Testis (tissue), 5 donors: ENCODE results near the gene MYOCD. TPM values are rescaled to one million over a fixed set of nuclear protein-coding genes. Genes with fewer than 3 reads are reported as not detected.
A peak's percentile ranks its signal among the peaks of the same experiment; 100 is the strongest.

Source experiments
- DNase-seq: peaks from one replicate; pipeline ENCODE4 v3.0.0-alpha.2; 2019
- H3K27ac ChIP-seq, 2 donors: fragments of 200-600 bp; sonication (generic); one replicate each; pipeline ENCODE4 v1.5.1; 2019
- H3K27me3 ChIP-seq: fragments of 200-600 bp; sonication (generic); one replicate; pipeline ENCODE4 v1.5.1; 2019
- H3K36me3 ChIP-seq: fragments of 200-600 bp; sonication (generic); one replicate; pipeline ENCODE4 v1.5.1; 2017; ENCODE audit warnings: low read depth; ENCODE audit errors: missing control alignments
- H3K4me1 ChIP-seq: fragments of 200-600 bp; sonication (generic); one replicate; pipeline ENCODE4 v1.5.1; 2019
- H3K4me3 ChIP-seq, 2 donors: fragments of 200-600 bp; sonication (generic); one replicate each; pipeline ENCODE4 v1.5.1; 2017 to 2019
- H3K9me3 ChIP-seq: fragments of 200-600 bp; sonication (generic); one replicate; pipeline ENCODE4 v1.5.1; 2017
- CTCF ChIP-seq, 3 experiments: fragments of 450-650 bp in 2 of 3; fragments of 200-600 bp in 1 of 3; sonication (generic) in 1 of 3; IDR thresholded peaks; one replicate each; pipeline ENCODE4 v1.5.1; 2016 to 2019; ENCODE audit warnings: antibody characterized with exemption in 3 of 3, mild to moderate bottlenecking in 2 of 3, moderate library complexity in 1 of 3
- POLR2A ChIP-seq: fragments of 450-650 bp; IDR thresholded peaks from one replicate; pipeline ENCODE4 v1.6.1; 2017; ENCODE audit warnings: antibody characterized with exemption, mild to moderate bottlenecking, moderate library complexity
- WGBS, 2 donors: methylation state at CpG; one replicate each; pipeline ENCODE4 v1.1.5; 2018; 5-methylcytosine and 5-hydroxymethylcytosine counted together
- intact Hi-C: fragments of 100-400 bp; cut with DNase I; formaldehyde crosslinking; loops from one replicate; pipeline ENCODE4 v1.15.1; 2023; ENCODE audit warnings: low total_unique reads
- long read RNA-seq, 2 donors: transcript quantifications; one replicate each; lab custom pipeline, GENCODE V29; 2026
- polyA plus RNA-seq: library from polyadenylated mRNA; stranded (reverse); fragments of 350-450 nt; fragmentation: Illumina TruSeq; extraction: RNeasy Lipid Tissue Mini Kit (QIAGEN cat#74804); gene quantifications from one replicate; pipeline ENCODE4 v1.2.3, GENCODE V29; 2014; ENCODE audit warnings: low read depth, low replicate concordance; ENCODE audit not compliant: insufficient read depth
- total RNA-seq, 2 donors: library from RNA; depleted of rRNA; stranded (reverse); fragments of >200 nt; gene quantifications; one replicate each; pipeline ENCODE4 v1.2.3, GENCODE V29; 2016

Gene MYOCD
- total RNA-seq: 10 to 100 TPM in 1 of 2 donors, 1 to 10 TPM in 1; 7.6 to 13.3 TPM
- 7.3 TPM for polyA plus RNA-seq
- long read RNA-seq, donor 1, partial matches to known transcripts: 0 of 1 reads
- long read RNA-seq, donor 1, other reads (novel, unspliced or antisense): 0 of 1 reads
- long read RNA-seq, donor 2, full-length matches to known transcripts: 1 of 7 reads
- long read RNA-seq, donor 2, partial matches to known transcripts: 6 of 7 reads
- long read RNA-seq, donor 2, other reads (novel, unspliced or antisense): 0 of 7 reads

GRCh38 chr17:12665263-12666210 lies at the start of gene MYOCD:
TSS of gene MYOCD (plus strand) at chr17:12665890. CDS start at chr17:12666189, 299 bp downstream.
- 1% methylated on average over 28 to 77 of the region's 78 CpGs for WGBS, 2 donors
- Histone ChIP-seq H3K27me3 (no peaks in the 10 kb centered on the region), H3K36me3 (no peaks in the 10 kb centered on the region), H3K27ac (peak within 1 kb of the TSS; percentile 28 to 89), H3K4me1 (peaks cover 5% of the 10 kb centered on the region), H3K4me3 (peak within 1 kb of the TSS; percentile 60 to 65), H3K9me3 (no peaks in the 10 kb centered on the region)
- DNase-seq: peak; percentile 40
- no peak for TF ChIP-seq CTCF (IDR thresholded peaks at IDR 0.05)
- intact Hi-C loops: loop anchor here (10.0 kb wide), 1 partner anchor 411 kb away; no protein-coding TSS in a partner anchor

- TF ChIP-seq CTCF (IDR thresholded peaks at IDR 0.05): no peak
- DNase-seq: no peak
- Histone ChIP-seq H3K36me3 (no peaks in the 10 kb centered on the region), H3K4me1 (no peaks in the 10 kb centered on the region), H3K4me3 (no peak overlapping the region), H3K27ac (no peak overlapping the region), H3K27me3 (no peaks in the 10 kb centered on the region), H3K9me3 (no peaks in the 10 kb centered on the region)
- intact Hi-C loops: no loop called here
- 96 to 98% methylated on average over 2 of the region's 2 CpGs for WGBS, 2 donors
Measured at GRCh38 chr17:12616161-12616560, 49.5 kb upstream of the MYOCD start.

GRCh38 chr17:12618557-12618956 lies 47.1 kb upstream of the MYOCD start:
- Histone ChIP-seq H3K27ac (no peak overlapping the region), H3K27me3 (no peaks in the 10 kb centered on the region), H3K9me3 (no peaks in the 10 kb centered on the region), H3K4me1 (peaks cover 10% of the 10 kb centered on the region), H3K36me3 (no peaks in the 10 kb centered on the region), H3K4me3 (no peak overlapping the region)
- intact Hi-C loops: no loop called here
- 91 to 95% methylated on average over 2 of the region's 2 CpGs for WGBS, 2 donors
- DNase-seq: no peak
- TF ChIP-seq POLR2A: no peak
- no peak for TF ChIP-seq CTCF (IDR thresholded peaks at IDR 0.05)

GRCh38 chr17:12619459-12620199 lies 46.1 kb upstream of the MYOCD start:
- Histone ChIP-seq H3K9me3 (no peaks in the 10 kb centered on the region), H3K4me1 (peaks cover 19% of the 10 kb centered on the region), H3K27me3 (no peaks in the 10 kb centered on the region), H3K27ac (peak overlapping the region in 1 of 2 donors; percentile 31), H3K36me3 (no peaks in the 10 kb centered on the region), H3K4me3 (no peak overlapping the region)
- 52 to 57% methylated on average over 7 of the region's 7 CpGs for WGBS, 2 donors
- intact Hi-C loops: no loop called here
- TF ChIP-seq POLR2A: no peak
- TF ChIP-seq CTCF (IDR thresholded peaks at IDR 0.05): no peak
- DNase-seq: peak; percentile 43
